Measurements from ENCODE around the gene PHF3. TPM values are rescaled to one million over a fixed set of nuclear protein-coding genes. Genes with fewer than 3 reads are reported as not detected.

The PHF3 gene
- total and polyA plus RNA-seq, 2 donors (not counting 1 experiment from before 2014, with no cell fraction given) = 13.5 to 111 TPM

DNA sequence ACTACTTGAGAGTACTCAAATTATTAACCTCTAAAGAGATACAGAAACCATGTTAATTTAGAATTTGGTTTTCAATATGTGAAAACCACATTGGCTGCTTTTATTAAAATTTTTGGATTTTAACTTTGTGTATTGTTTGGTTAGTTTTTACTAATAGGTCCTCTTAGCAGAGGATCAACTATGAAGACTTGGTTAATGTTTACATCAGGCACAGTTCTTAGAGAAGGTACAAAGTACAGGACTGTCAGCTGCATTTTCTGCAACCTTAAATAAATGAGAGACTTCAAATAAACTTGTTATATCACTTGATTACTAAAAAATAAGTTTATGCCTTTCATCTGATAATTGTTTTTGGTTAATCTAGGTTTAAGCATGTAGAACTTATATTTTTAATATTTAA lies 89.1 kb downstream of the PHF3 start:
- no peak overlapping the region for H3K9ac ChIP-seq (ENCODE audit: low read length)
- H3K9me3 ChIP-seq (ENCODE audit: control extremely low read depth in 1 of 3, control insufficient read depth in 2 of 3, insufficient read depth in 1 of 3, low read length in 2 of 3) = no peaks in the 10 kb centered on the region
- DNase-seq (no peak), ATAC-seq (ENCODE audit: low read depth) (no peak)
- no peak overlapping the region for H3K27ac ChIP-seq (ENCODE audit: low read length in 2 of 2)
- no peak overlapping the region for H2AFZ ChIP-seq (ENCODE audit: insufficient read depth, low read depth, low read length, poor library complexity, severe bottlenecking)
- no peaks in the 10 kb centered on the region for H3K27me3 ChIP-seq (replicated peaks in 1 of 4; ENCODE audit: control extremely low read depth in 1 of 4, control insufficient read depth in 3 of 4, insufficient read depth in 4 of 4, low read length in 3 of 4)
- no peak overlapping the region for H3K27ac Mint-ChIP-seq
- no peaks in the 10 kb centered on the region for H3K27me3 Mint-ChIP-seq
- H3K4me2 ChIP-seq (replicated peaks; ENCODE audit: low read depth, low read length, poor library complexity, severe bottlenecking) = no peak overlapping the region
- CTCF ChIA-PET = no interaction called here
- H3K4me1 Mint-ChIP-seq = no peaks in the 10 kb centered on the region
- no peaks in the 10 kb centered on the region for H3K9me3 Mint-ChIP-seq (ENCODE audit: insufficient read depth)
- no peaks in the 10 kb centered on the region for H3K36me3 ChIP-seq (replicated peaks in 1 of 2; ENCODE audit: control extremely low read depth in 1 of 2, control insufficient read depth in 1 of 2, extremely low read depth in 1 of 2, insufficient read depth in 2 of 2, low read length in 1 of 2)
- no peaks in the 10 kb centered on the region for H3K79me2 ChIP-seq (ENCODE audit: control insufficient read depth, insufficient read depth, low read length)
- H3K4me3 ChIP-seq (ENCODE audit: control extremely low read depth in 1 of 5, extremely low read depth in 1 of 5, insufficient read depth in 1 of 5, low read depth in 2 of 5, low read length in 4 of 5) = no peak overlapping the region
- POLR2A ChIA-PET = no interaction called here
- no peak for TF ChIP-seq EZH2 (IDR thresholded peaks at IDR 0.05; ENCODE audit: borderline replicate concordance, insufficient read depth, low read depth, low read length, poor library complexity, severe bottlenecking)
- TF ChIP-seq, protein P1, sequence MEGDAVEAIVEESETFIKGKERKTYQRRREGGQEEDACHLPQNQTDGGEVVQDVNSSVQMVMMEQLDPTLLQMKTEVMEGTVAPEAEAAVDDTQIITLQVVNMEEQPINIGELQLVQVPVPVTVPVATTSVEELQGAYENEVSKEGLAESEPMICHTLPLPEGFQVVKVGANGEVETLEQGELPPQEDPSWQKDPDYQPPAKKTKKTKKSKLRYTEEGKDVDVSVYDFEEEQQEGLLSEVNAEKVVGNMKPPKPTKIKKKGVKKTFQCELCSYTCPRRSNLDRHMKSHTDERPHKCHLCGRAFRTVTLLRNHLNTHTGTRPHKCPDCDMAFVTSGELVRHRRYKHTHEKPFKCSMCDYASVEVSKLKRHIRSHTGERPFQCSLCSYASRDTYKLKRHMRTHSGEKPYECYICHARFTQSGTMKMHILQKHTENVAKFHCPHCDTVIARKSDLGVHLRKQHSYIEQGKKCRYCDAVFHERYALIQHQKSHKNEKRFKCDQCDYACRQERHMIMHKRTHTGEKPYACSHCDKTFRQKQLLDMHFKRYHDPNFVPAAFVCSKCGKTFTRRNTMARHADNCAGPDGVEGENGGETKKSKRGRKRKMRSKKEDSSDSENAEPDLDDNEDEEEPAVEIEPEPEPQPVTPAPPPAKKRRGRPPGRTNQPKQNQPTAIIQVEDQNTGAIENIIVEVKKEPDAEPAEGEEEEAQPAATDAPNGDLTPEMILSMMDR (IDR thresholded peaks at IDR 0.05) = no peak
- no peak overlapping the region for H3K4me3 Mint-ChIP-seq
- no peaks in the 10 kb centered on the region for H3K4me1 ChIP-seq (ENCODE audit: control insufficient read depth in 2 of 2, insufficient read depth in 2 of 2, low read length in 2 of 2)
- no peaks in the 10 kb centered on the region for H4K20me1 ChIP-seq (ENCODE audit: control insufficient read depth, insufficient read depth, low read length, poor library complexity, severe bottlenecking)
- intact Hi-C loops (cut with micrococcal nuclease) = no loop called here

DNA sequence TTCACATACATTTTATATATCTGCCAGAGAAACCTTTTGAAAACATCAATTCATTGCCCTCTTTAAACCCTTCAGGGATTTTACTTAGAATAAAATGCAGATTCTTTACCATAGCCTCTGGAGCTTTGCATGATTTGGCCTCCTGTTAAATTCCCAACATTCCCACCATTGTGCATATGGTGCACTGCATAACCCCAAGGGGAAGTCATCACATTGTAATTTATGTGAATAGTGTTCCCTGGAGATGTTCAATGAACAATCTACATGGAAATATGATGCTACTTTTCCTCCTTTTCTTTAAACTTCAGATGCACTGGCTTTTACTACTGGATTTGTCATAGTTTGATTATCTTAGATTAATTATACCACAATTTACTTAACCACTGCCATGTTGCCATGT lies 94.7 kb downstream of the PHF3 start:
- Histone ChIP-seq H3K9ac (ENCODE audit: low read length) (no peak overlapping the region), H3K79me2 (ENCODE audit: control insufficient read depth, insufficient read depth, low read length) (no peaks in the 10 kb centered on the region), H2AFZ (ENCODE audit: insufficient read depth, low read depth, low read length, poor library complexity, severe bottlenecking) (no peak overlapping the region), H3K4me3 (ENCODE audit: control extremely low read depth in 1 of 5, extremely low read depth in 1 of 5, insufficient read depth in 1 of 5, low read depth in 2 of 5, low read length in 4 of 5) (no peak overlapping the region), H4K20me1 (ENCODE audit: control insufficient read depth, insufficient read depth, low read length, poor library complexity, severe bottlenecking) (no peaks in the 10 kb centered on the region), H3K27ac (ENCODE audit: low read length in 2 of 2) (no peak overlapping the region), H3K36me3 (replicated peaks in 1 of 2; ENCODE audit: control extremely low read depth in 1 of 2, control insufficient read depth in 1 of 2, extremely low read depth in 1 of 2, insufficient read depth in 2 of 2, low read length in 1 of 2) (no peaks in the 10 kb centered on the region), H3K9me3 (ENCODE audit: control extremely low read depth in 1 of 3, control insufficient read depth in 2 of 3, insufficient read depth in 1 of 3, low read length in 2 of 3) (no peaks in the 10 kb centered on the region), H3K4me2 (replicated peaks; ENCODE audit: low read depth, low read length, poor library complexity, severe bottlenecking) (no peak overlapping the region), H3K4me1 (ENCODE audit: control insufficient read depth in 2 of 2, insufficient read depth in 2 of 2, low read length in 2 of 2) (no peaks in the 10 kb centered on the region), H3K27me3 (replicated peaks in 1 of 4; ENCODE audit: control extremely low read depth in 1 of 4, control insufficient read depth in 3 of 4, insufficient read depth in 4 of 4, low read length in 3 of 4) (no peaks in the 10 kb centered on the region)
- no peak for ATAC-seq (ENCODE audit: low read depth)
- ChIA-PET POLR2A (no interaction called here), CTCF (no interaction called here)
- DNase-seq = no peak
- intact Hi-C loops (cut with micrococcal nuclease) = no loop called here
- no peak for TF ChIP-seq EZH2 (IDR thresholded peaks at IDR 0.05; ENCODE audit: borderline replicate concordance, insufficient read depth, low read depth, low read length, poor library complexity, severe bottlenecking)
- TF ChIP-seq, protein P1 (IDR thresholded peaks at IDR 0.05) = no peak
- Mint-ChIP-seq H3K27ac (no peak overlapping the region), H3K4me1 (no peaks in the 10 kb centered on the region), H3K27me3 (no peaks in the 10 kb centered on the region), H3K4me3 (no peak overlapping the region), H3K9me3 (ENCODE audit: insufficient read depth) (peaks cover 1% of the 10 kb centered on the region)
